NB4 (cell line): ENCODE data around the gene SORL1-AS1.
"Not testable (repeated sequence)": the region's sequence is repeated elsewhere in the genome, so short reads cannot be mapped to it uniquely, and the experiment has no call there.

Experiments used
- MAX ChIP-seq: IDR thresholded peaks from 2 replicates; pipeline ENCODE4 v1.6.1; 2011; ENCODE audit warnings: low read depth, low read length
- MYC ChIP-seq: IDR thresholded peaks from 2 replicates; pipeline ENCODE4 v1.6.1; 2011; ENCODE audit warnings: low read depth, low read length
- POLR2A ChIP-seq: IDR thresholded peaks from 2 replicates; pipeline ENCODE4 v1.6.1; 2011; ENCODE audit warnings: mild to moderate bottlenecking; ENCODE audit not compliant: insufficient read length; ENCODE audit errors: extremely low read depth
- TF ChIP-seq, protein P1 (sequence below): IDR thresholded peaks from one replicate; pipeline ENCODE4 v1.5.1; 2012; ENCODE audit warnings: low read depth, low read length

DNA sequence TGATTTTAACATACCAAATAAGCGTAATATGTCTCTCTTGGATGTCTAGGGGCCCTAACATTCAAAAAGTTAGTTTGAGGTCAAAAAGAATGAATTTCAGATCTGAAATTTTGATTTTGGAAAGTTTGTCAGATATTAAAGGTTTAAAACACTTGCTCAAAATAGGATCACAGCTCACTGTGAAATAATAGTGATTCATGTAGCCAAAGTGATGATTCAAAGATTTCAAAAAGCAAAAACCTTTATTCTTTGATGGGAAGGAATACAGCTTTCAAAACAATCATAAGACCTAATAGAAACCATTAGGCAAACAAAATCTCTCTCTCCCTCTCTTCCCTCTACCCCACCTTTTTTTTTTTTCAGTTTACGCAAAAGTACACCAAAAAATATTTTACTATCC is 42.7 kb downstream of the SORL1-AS1 start:
- TF ChIP-seq, protein P1, sequence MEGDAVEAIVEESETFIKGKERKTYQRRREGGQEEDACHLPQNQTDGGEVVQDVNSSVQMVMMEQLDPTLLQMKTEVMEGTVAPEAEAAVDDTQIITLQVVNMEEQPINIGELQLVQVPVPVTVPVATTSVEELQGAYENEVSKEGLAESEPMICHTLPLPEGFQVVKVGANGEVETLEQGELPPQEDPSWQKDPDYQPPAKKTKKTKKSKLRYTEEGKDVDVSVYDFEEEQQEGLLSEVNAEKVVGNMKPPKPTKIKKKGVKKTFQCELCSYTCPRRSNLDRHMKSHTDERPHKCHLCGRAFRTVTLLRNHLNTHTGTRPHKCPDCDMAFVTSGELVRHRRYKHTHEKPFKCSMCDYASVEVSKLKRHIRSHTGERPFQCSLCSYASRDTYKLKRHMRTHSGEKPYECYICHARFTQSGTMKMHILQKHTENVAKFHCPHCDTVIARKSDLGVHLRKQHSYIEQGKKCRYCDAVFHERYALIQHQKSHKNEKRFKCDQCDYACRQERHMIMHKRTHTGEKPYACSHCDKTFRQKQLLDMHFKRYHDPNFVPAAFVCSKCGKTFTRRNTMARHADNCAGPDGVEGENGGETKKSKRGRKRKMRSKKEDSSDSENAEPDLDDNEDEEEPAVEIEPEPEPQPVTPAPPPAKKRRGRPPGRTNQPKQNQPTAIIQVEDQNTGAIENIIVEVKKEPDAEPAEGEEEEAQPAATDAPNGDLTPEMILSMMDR: not testable (repeated sequence)
- not testable (repeated sequence) for TF ChIP-seq POLR2A, MAX, MYC
